Activated T-cell treated with anti-CD3 and anti-CD28 coated beads, Interleukin-2, amount 50 U/mL, for 24 hours (primary cell): ENCODE results near the gene JPH2.

Experiments
- DNase-seq: peaks from one replicate; pipeline ENCODE4 v3.0.0-alpha.2; 2020
- H3K27ac Mint-ChIP-seq: 2 replicates; pipeline ENCODE4 v1.8.0; 2020; ENCODE audit warnings: mild to moderate bottlenecking, mixed read lengths
- H3K27me3 Mint-ChIP-seq: 2 replicates; pipeline ENCODE4 v1.8.0; 2020; ENCODE audit warnings: mixed read lengths
- H3K36me3 Mint-ChIP-seq: 2 replicates; pipeline ENCODE4 v1.8.0; 2020; ENCODE audit warnings: low read depth, mixed read lengths
- H3K4me1 Mint-ChIP-seq: 2 replicates; pipeline ENCODE4 v1.8.0; 2020; ENCODE audit warnings: low read depth, mixed read lengths
- H3K4me3 Mint-ChIP-seq: 2 replicates; pipeline ENCODE4 v1.8.0; 2020; ENCODE audit warnings: mild to moderate bottlenecking, moderate library complexity, mixed read lengths
- H3K9me3 Mint-ChIP-seq: 2 replicates; pipeline ENCODE4 v1.8.0; 2020; ENCODE audit warnings: mixed read lengths

Gene JPH2

GRCh38 chr20:44186201-44186600 is 787 bp downstream of the JPH2 start:
- H3K27me3 Mint-ChIP-seq = peaks cover 64% of the 10 kb centered on the region
- no peak for DNase-seq
- no peaks in the 10 kb centered on the region for H3K9me3 Mint-ChIP-seq
- no peaks in the 10 kb centered on the region for H3K36me3 Mint-ChIP-seq
- H3K4me1 Mint-ChIP-seq = peaks cover 8% of the 10 kb centered on the region
- no peak overlapping the region for H3K27ac Mint-ChIP-seq
- H3K4me3 Mint-ChIP-seq = no peak overlapping the region

GRCh38 chr20:44185574-44185973 is 1.4 kb downstream of the JPH2 start:
- Mint-ChIP-seq H3K9me3 (no peaks in the 10 kb centered on the region), H3K4me1 (peaks cover 8% of the 10 kb centered on the region), H3K27ac (no peak overlapping the region), H3K36me3 (no peaks in the 10 kb centered on the region), H3K27me3 (peaks cover 67% of the 10 kb centered on the region), H3K4me3 (no peak overlapping the region)
- DNase-seq = no peak

GRCh38 chr20:44183282-44183681 is 3.7 kb downstream of the JPH2 start:
- peaks cover 57% of the 10 kb centered on the region for H3K27me3 Mint-ChIP-seq
- H3K4me3 Mint-ChIP-seq = no peak overlapping the region
- H3K27ac Mint-ChIP-seq = no peak overlapping the region
- no peak for DNase-seq
- H3K9me3 Mint-ChIP-seq = no peaks in the 10 kb centered on the region
- peaks cover 8% of the 10 kb centered on the region for H3K4me1 Mint-ChIP-seq
- H3K36me3 Mint-ChIP-seq = no peaks in the 10 kb centered on the region

- no peaks in the 10 kb centered on the region for H3K36me3 Mint-ChIP-seq
- no peak overlapping the region for H3K4me3 Mint-ChIP-seq
- peaks cover 8% of the 10 kb centered on the region for H3K4me1 Mint-ChIP-seq
- no peaks in the 10 kb centered on the region for H3K9me3 Mint-ChIP-seq
- H3K27ac Mint-ChIP-seq = no peak overlapping the region
- no peak for DNase-seq
- H3K27me3 Mint-ChIP-seq = peaks cover 53% of the 10 kb centered on the region
These were observed 4.1 kb downstream of the JPH2 start for GRCh38 chr20:44182863-44183262.

- H3K36me3 Mint-ChIP-seq = no peaks in the 10 kb centered on the region
- no peak overlapping the region for H3K27ac Mint-ChIP-seq
- H3K4me1 Mint-ChIP-seq = peaks cover 3% of the 10 kb centered on the region
- peaks cover 47% of the 10 kb centered on the region for H3K27me3 Mint-ChIP-seq
- no peak for DNase-seq
- H3K4me3 Mint-ChIP-seq = no peak overlapping the region
- no peaks in the 10 kb centered on the region for H3K9me3 Mint-ChIP-seq
These were observed 4.7 kb downstream of the JPH2 start for GRCh38 chr20:44182135-44182765.

- H3K27ac Mint-ChIP-seq = no peak overlapping the region
- no peak overlapping the region for H3K4me3 Mint-ChIP-seq
- DNase-seq = no peak
- H3K27me3 Mint-ChIP-seq = peaks cover 42% of the 10 kb centered on the region
- H3K9me3 Mint-ChIP-seq = no peaks in the 10 kb centered on the region
- H3K4me1 Mint-ChIP-seq = peaks cover under 1% of the 10 kb centered on the region
- H3K36me3 Mint-ChIP-seq = no peaks in the 10 kb centered on the region
These were observed 5.4 kb downstream of the JPH2 start for GRCh38 chr20:44181611-44182010.

- DNase-seq = no peak
- Mint-ChIP-seq H3K4me3 (no peak overlapping the region), H3K36me3 (no peaks in the 10 kb centered on the region), H3K9me3 (no peaks in the 10 kb centered on the region), H3K27me3 (peaks cover 34% of the 10 kb centered on the region), H3K27ac (no peak overlapping the region), H3K4me1 (no peaks in the 10 kb centered on the region)
These were observed 6.2 kb downstream of the JPH2 start for GRCh38 chr20:44180814-44181213.

- no peak for DNase-seq
- Mint-ChIP-seq H3K27me3 (peaks cover 25% of the 10 kb centered on the region), H3K36me3 (no peaks in the 10 kb centered on the region), H3K4me3 (no peak overlapping the region), H3K27ac (no peak overlapping the region), H3K9me3 (no peaks in the 10 kb centered on the region), H3K4me1 (no peaks in the 10 kb centered on the region)
These were observed 10.0 kb downstream of the JPH2 start for GRCh38 chr20:44176833-44177534.

GRCh38 chr20:44174996-44175765 is 11.8 kb downstream of the JPH2 start:
- Mint-ChIP-seq H3K9me3 (no peaks in the 10 kb centered on the region), H3K27me3 (peaks cover 30% of the 10 kb centered on the region), H3K27ac (no peak overlapping the region), H3K36me3 (no peaks in the 10 kb centered on the region), H3K4me3 (no peak overlapping the region), H3K4me1 (no peaks in the 10 kb centered on the region)
- no peak for DNase-seq

GRCh38 chr20:44173846-44174245 is 13.1 kb downstream of the JPH2 start:
- Mint-ChIP-seq H3K27me3 (peaks cover 41% of the 10 kb centered on the region), H3K27ac (no peak overlapping the region)
- no peak for DNase-seq

GRCh38 chr20:44173116-44173515 is 13.9 kb downstream of the JPH2 start:
- Mint-ChIP-seq H3K4me1 (no peaks in the 10 kb centered on the region), H3K9me3 (no peaks in the 10 kb centered on the region), H3K4me3 (no peak overlapping the region), H3K27me3 (peaks cover 42% of the 10 kb centered on the region), H3K36me3 (no peaks in the 10 kb centered on the region), H3K27ac (no peak overlapping the region)
- DNase-seq = no peak

More at GRCh38 chr20:44173846-44174245, 13.1 kb downstream of the JPH2 start:
- Mint-ChIP-seq H3K4me1 (no peaks in the 10 kb centered on the region), H3K36me3 (no peaks in the 10 kb centered on the region), H3K9me3 (no peaks in the 10 kb centered on the region), H3K4me3 (no peak overlapping the region)

- H3K4me3 Mint-ChIP-seq = no peak overlapping the region
- DNase-seq = no peak
- no peaks in the 10 kb centered on the region for H3K4me1 Mint-ChIP-seq
- H3K36me3 Mint-ChIP-seq = no peaks in the 10 kb centered on the region
- peaks cover 46% of the 10 kb centered on the region for H3K27me3 Mint-ChIP-seq
- H3K9me3 Mint-ChIP-seq = no peaks in the 10 kb centered on the region
- H3K27ac Mint-ChIP-seq = no peak overlapping the region
These were observed 14.4 kb downstream of the JPH2 start for GRCh38 chr20:44172572-44172950.

GRCh38 chr20:44171775-44172571 is 15.0 kb downstream of the JPH2 start:
- H3K4me1 Mint-ChIP-seq = no peaks in the 10 kb centered on the region
- H3K4me3 Mint-ChIP-seq = no peak overlapping the region
- no peaks in the 10 kb centered on the region for H3K36me3 Mint-ChIP-seq
- H3K9me3 Mint-ChIP-seq = no peaks in the 10 kb centered on the region
- no peak overlapping the region for H3K27ac Mint-ChIP-seq
- no peak for DNase-seq
- H3K27me3 Mint-ChIP-seq = peaks cover 52% of the 10 kb centered on the region

GRCh38 chr20:44170816-44171410 is 16.1 kb downstream of the JPH2 start:
- peaks cover 54% of the 10 kb centered on the region for H3K27me3 Mint-ChIP-seq
- H3K36me3 Mint-ChIP-seq = no peaks in the 10 kb centered on the region
- no peak overlapping the region for H3K27ac Mint-ChIP-seq
- H3K4me3 Mint-ChIP-seq = no peak overlapping the region
- DNase-seq = no peak
- no peaks in the 10 kb centered on the region for H3K9me3 Mint-ChIP-seq
- no peaks in the 10 kb centered on the region for H3K4me1 Mint-ChIP-seq
